Caco-2 (cell line): ENCODE results near the gene ZNF778. TPM values are rescaled to one million over a fixed set of nuclear protein-coding genes. Genes with fewer than 3 reads are reported as not detected.
"Not testable (repeated sequence)": the region's sequence is repeated elsewhere in the genome, so short reads cannot be mapped to it uniquely, and the experiment has no call there.

ENCODE experiments used
- BruUV-seq: library from RNA; stranded (reverse); fragments of 400-500 nt; replicated peaks from 2 replicates; lab custom pipeline; 2021; lab: Mats Ljungman, UMichigan
- CTCF ChIA-PET: fragments of 300-600 bp; sonication (Branson Sonifier 250); formaldehyde crosslinking; loops from one replicate; lab custom pipeline; 2022; ENCODE audit warnings: antibody characterized with exemption; lab: Charles Lee
- POLR2A ChIA-PET: fragments of 300-600 bp; sonication (Branson Sonifier 250); formaldehyde crosslinking; loops from one replicate; lab custom pipeline; 2022; ENCODE audit warnings: antibody characterized with exemption; lab: Charles Lee
- DNase-seq, 2 experiments: peaks; one replicate each; pipeline versions ENCODE4 v3.0.0 to v3.0.0-alpha.2; 2020 to 2022
- H3K27me3 ChIP-seq: replicated peaks from 2 replicates; pipeline ENCODE4 v1.6.0; 2011; ENCODE audit warnings: low read length; ENCODE audit not compliant: control insufficient read depth, insufficient read depth
- H3K36me3 ChIP-seq: 2 replicates; pipeline ENCODE4 v1.5.1; 2011; ENCODE audit warnings: low read length; ENCODE audit not compliant: control insufficient read depth, insufficient read depth
- H3K4me1 ChIP-seq: fragments of 250-450 bp; sonication (Bioruptor Pico); 2 replicates; pipeline ENCODE4 v1.5.1; 2020; ENCODE audit warnings: mild to moderate bottlenecking
- H3K4me3 ChIP-seq: 2 replicates; pipeline ENCODE4 v1.5.1; 2011; ENCODE audit warnings: low read depth, mild to moderate bottlenecking, control low read depth, low read length
- H3K9me3 ChIP-seq: fragments of 250-450 bp; sonication (Bioruptor Pico); 2 replicates; pipeline ENCODE4 v1.5.1; 2020; ENCODE audit warnings: mild to moderate bottlenecking, moderate library complexity
- H3K27ac Mint-ChIP-seq: one replicate; pipeline ENCODE4 v1.8.0; 2022; ENCODE audit warnings: mixed read lengths; ENCODE audit not compliant: unreplicated experiment
- H3K27me3 Mint-ChIP-seq: one replicate; pipeline ENCODE4 v1.8.0; 2022; ENCODE audit warnings: mixed read lengths; ENCODE audit not compliant: insufficient read depth, unreplicated experiment
- H3K36me3 Mint-ChIP-seq: one replicate; pipeline ENCODE4 v1.8.0; 2022; ENCODE audit warnings: mild to moderate bottlenecking, mixed read lengths; ENCODE audit not compliant: insufficient read depth, unreplicated experiment
- H3K4me1 Mint-ChIP-seq: one replicate; pipeline ENCODE4 v1.8.0; 2022; ENCODE audit warnings: low read depth, mixed read lengths; ENCODE audit not compliant: unreplicated experiment
- H3K4me3 Mint-ChIP-seq: one replicate; pipeline ENCODE4 v1.8.0; 2022; ENCODE audit warnings: mild to moderate bottlenecking, moderate library complexity, mixed read lengths; ENCODE audit not compliant: unreplicated experiment
- H3K9me3 Mint-ChIP-seq: one replicate; pipeline ENCODE4 v1.8.0; 2022; ENCODE audit warnings: mixed read lengths; ENCODE audit not compliant: unreplicated experiment
- intact Hi-C: fragments of 100-400 bp; cut with micrococcal nuclease; formaldehyde crosslinking; loops from one replicate; pipeline ENCODE4 v1.10.0; 2022; ENCODE audit not compliant: unreplicated experiment
- total RNA-seq: library from RNA; stranded (reverse); gene quantifications from 2 replicates; pipeline ENCODE4 v1.2.3, GENCODE V29; 2022
- TF ChIP-seq, protein P1 (sequence below), 2 experiments: fragments of 200-600 bp in 1 of 2; IDR thresholded peaks; 1 replicate in 1 of 2; 2 replicates in 1 of 2; pipeline versions ENCODE4 v1.5.1 to v1.8.0; 2011 to 2022; ENCODE audit warnings: antibody characterized with exemption in 1 of 2, control low read depth in 1 of 2, inconsistent platforms in 1 of 2, low read depth in 1 of 2, low read length in 1 of 2, mild to moderate bottlenecking in 1 of 2, moderate library complexity in 1 of 2; ENCODE audit not compliant: insufficient read depth in 1 of 2, severe bottlenecking in 1 of 2, unreplicated experiment in 1 of 2

Gene ZNF778
- total RNA-seq, 1 experiment from 2014 or later, result 18.1 TPM

GRCh38 chr16:89241187-89242007 is 23.9 kb downstream of the ZNF778 start:
- peak overlapping the region; percentile 86 for H3K4me3 Mint-ChIP-seq
- no peaks in the 10 kb centered on the region for H3K4me1 Mint-ChIP-seq
- intact Hi-C loops, result loop anchor here (2.0 kb wide), 1 partner anchor 25 kb away; the partner anchor contains the start of gene ZNF778
- Histone ChIP-seq H3K36me3 (no peaks in the 10 kb centered on the region), H3K27me3 (no peaks in the 10 kb centered on the region), H3K4me3 (peak overlapping the region; percentile 92), H3K9me3 (peaks cover 6% of the 10 kb centered on the region; the same call in 1 of the 2 replicates), H3K4me1 (no peaks in the 10 kb centered on the region)
- H3K27ac Mint-ChIP-seq, result peak overlapping the region; percentile 88
- ChIA-PET CTCF (interaction anchor here (0.7 to 1.1 kb wide), 3 partner anchors 20 to 90 kb away, joined by 3 to 7 read pairs (median 4); no protein-coding TSS in a partner anchor), POLR2A (interaction anchor here (0.6 kb wide), 2 partner anchors 31 to 430 kb away, joined by 6 to 8 read pairs; partner anchors contain the start of gene APRT)
- no peaks in the 10 kb centered on the region for H3K27me3 Mint-ChIP-seq
- H3K36me3 Mint-ChIP-seq, result peaks cover 21% of the 10 kb centered on the region
- DNase-seq, result peak; percentile 82 to 86
- no peaks in the 10 kb centered on the region for H3K9me3 Mint-ChIP-seq
- TF ChIP-seq, protein P1, sequence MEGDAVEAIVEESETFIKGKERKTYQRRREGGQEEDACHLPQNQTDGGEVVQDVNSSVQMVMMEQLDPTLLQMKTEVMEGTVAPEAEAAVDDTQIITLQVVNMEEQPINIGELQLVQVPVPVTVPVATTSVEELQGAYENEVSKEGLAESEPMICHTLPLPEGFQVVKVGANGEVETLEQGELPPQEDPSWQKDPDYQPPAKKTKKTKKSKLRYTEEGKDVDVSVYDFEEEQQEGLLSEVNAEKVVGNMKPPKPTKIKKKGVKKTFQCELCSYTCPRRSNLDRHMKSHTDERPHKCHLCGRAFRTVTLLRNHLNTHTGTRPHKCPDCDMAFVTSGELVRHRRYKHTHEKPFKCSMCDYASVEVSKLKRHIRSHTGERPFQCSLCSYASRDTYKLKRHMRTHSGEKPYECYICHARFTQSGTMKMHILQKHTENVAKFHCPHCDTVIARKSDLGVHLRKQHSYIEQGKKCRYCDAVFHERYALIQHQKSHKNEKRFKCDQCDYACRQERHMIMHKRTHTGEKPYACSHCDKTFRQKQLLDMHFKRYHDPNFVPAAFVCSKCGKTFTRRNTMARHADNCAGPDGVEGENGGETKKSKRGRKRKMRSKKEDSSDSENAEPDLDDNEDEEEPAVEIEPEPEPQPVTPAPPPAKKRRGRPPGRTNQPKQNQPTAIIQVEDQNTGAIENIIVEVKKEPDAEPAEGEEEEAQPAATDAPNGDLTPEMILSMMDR (IDR thresholded peaks at IDR 0.05; ENCODE audit: insufficient read depth in 1 of 2, low read depth in 1 of 2, low read length in 1 of 2, severe bottlenecking in 1 of 2, unreplicated experiment in 1 of 2), result no peak
- TSS peak; percentile 95 for BruUV-seq

- no peak overlapping the region for H3K4me3 ChIP-seq
- H3K27me3 Mint-ChIP-seq, result no peaks in the 10 kb centered on the region
- TF ChIP-seq, protein P1 (IDR thresholded peaks at IDR 0.05; ENCODE audit: insufficient read depth in 1 of 2, low read depth in 1 of 2, low read length in 1 of 2, severe bottlenecking in 1 of 2, unreplicated experiment in 1 of 2), result no peak
- CTCF ChIA-PET, result no interaction called here
- peak overlapping the region; percentile 51 for H3K27ac Mint-ChIP-seq
- no peaks in the 10 kb centered on the region for H3K9me3 Mint-ChIP-seq
- no peak for DNase-seq
- peaks cover 20% of the 10 kb centered on the region for H3K36me3 Mint-ChIP-seq
- no peaks in the 10 kb centered on the region for H3K4me1 Mint-ChIP-seq
- no peaks in the 10 kb centered on the region for H3K36me3 ChIP-seq
- BruUV-seq, result no TSS peak
- intact Hi-C loops, result no loop called here
- peaks cover 6% of the 10 kb centered on the region; the same call in 1 of the 2 replicates for H3K9me3 ChIP-seq
- H3K4me1 ChIP-seq, result no peaks in the 10 kb centered on the region
- POLR2A ChIA-PET, result no interaction called here
- H3K27me3 ChIP-seq, result no peaks in the 10 kb centered on the region
- H3K4me3 Mint-ChIP-seq, result no peak overlapping the region
These were observed 25.3 kb downstream of the ZNF778 start for GRCh38 chr16:89242795-89243200.

DNA sequence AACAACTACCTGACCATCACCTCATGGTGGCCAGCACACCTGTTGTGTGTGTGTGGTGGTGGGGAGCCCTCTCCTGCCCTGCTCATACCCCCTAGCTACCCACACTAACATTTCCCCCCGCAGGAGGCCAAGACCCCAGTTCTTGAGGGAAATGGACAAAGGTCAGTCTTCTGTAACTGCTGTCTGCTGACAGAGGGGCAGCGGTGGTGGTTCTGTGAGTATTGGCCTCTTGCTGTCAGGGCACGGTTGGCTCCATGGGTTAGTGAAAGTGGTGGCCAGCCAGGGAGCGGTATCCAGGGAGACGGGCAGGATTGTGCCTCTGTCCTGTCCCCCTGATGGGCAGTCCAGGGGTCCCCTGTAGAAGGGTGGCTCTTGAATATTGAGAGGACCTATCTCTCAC is 26.2 kb downstream of the ZNF778 start:
- no peaks in the 10 kb centered on the region for H3K27me3 ChIP-seq
- Mint-ChIP-seq H3K4me1 (no peaks in the 10 kb centered on the region), H3K9me3 (no peaks in the 10 kb centered on the region), H3K4me3 (peak overlapping the region; percentile 7), H3K36me3 (peaks cover 28% of the 10 kb centered on the region), H3K27ac (no peak overlapping the region), H3K27me3 (no peaks in the 10 kb centered on the region)
- no peak overlapping the region for H3K4me3 ChIP-seq
- H3K9me3 ChIP-seq, result peaks cover 6% of the 10 kb centered on the region; the same call in 1 of the 2 replicates
- ChIA-PET POLR2A (no interaction called here), CTCF (no interaction called here)
- TF ChIP-seq, protein P1 (IDR thresholded peaks at IDR 0.05; ENCODE audit: insufficient read depth in 1 of 2, low read depth in 1 of 2, low read length in 1 of 2, severe bottlenecking in 1 of 2, unreplicated experiment in 1 of 2), result no peak
- no peak for DNase-seq
- no peaks in the 10 kb centered on the region for H3K4me1 ChIP-seq
- intact Hi-C loops, result no loop called here
- no peaks in the 10 kb centered on the region for H3K36me3 ChIP-seq
- BruUV-seq, result no TSS peak

GRCh38 chr16:89244264-89244663 is 26.8 kb downstream of the ZNF778 start:
- H3K4me1 Mint-ChIP-seq, intact Hi-C loops, POLR2A ChIA-PET, H3K36me3 ChIP-seq, H3K4me3 Mint-ChIP-seq, H3K27me3 Mint-ChIP-seq, H3K27ac Mint-ChIP-seq, H3K4me3 ChIP-seq, H3K9me3 ChIP-seq, DNase-seq, H3K9me3 Mint-ChIP-seq, H3K4me1 ChIP-seq, CTCF ChIA-PET, BruUV-seq, H3K27me3 ChIP-seq: not testable (repeated sequence)
- peaks cover 29% of the 10 kb centered on the region for H3K36me3 Mint-ChIP-seq
